ENCODE measurements around the gene CD47.
A peak's percentile ranks its signal among the peaks of the same experiment; 100 is the strongest.

The CD47 gene

GRCh38 chr3:108117241-108117775, 26.5 kb upstream of the CD47 start:
- DNase-seq (ENCODE audit: low read depth in 1 of 2, low spot score in 1 of 2): no peak

- no peak for DNase-seq (ENCODE audit: low read depth in 1 of 2, low spot score in 1 of 2)
Measured at GRCh38 chr3:108114423-108115065, 23.7 kb upstream of the CD47 start.

GRCh38 chr3:108113975-108114374, 23.1 kb upstream of the CD47 start:
- no peak for DNase-seq (ENCODE audit: low read depth in 1 of 2, low spot score in 1 of 2)

GRCh38 chr3:108110934-108111333, 20.1 kb upstream of the CD47 start:
- DNase-seq (ENCODE audit: low read depth in 1 of 2, low spot score in 1 of 2): no peak

GRCh38 chr3:108108416-108108815, 17.6 kb upstream of the CD47 start:
- no peak for DNase-seq (ENCODE audit: low read depth in 1 of 2, low spot score in 1 of 2)

GRCh38 chr3:108106449-108106848, 15.6 kb upstream of the CD47 start:
- no peak for DNase-seq (ENCODE audit: low read depth in 1 of 2, low spot score in 1 of 2)

- DNase-seq (ENCODE audit: low read depth in 1 of 2, low spot score in 1 of 2): no peak
Measured at GRCh38 chr3:108106031-108106430, 15.2 kb upstream of the CD47 start.

GRCh38 chr3:108103886-108104797, 13.3 kb upstream of the CD47 start:
- no peak for DNase-seq (ENCODE audit: low read depth in 1 of 2, low spot score in 1 of 2)

- DNase-seq (ENCODE audit: low read depth in 1 of 2, low spot score in 1 of 2): no peak
Measured at GRCh38 chr3:108103040-108103751, 12.4 kb upstream of the CD47 start.

- no peak for DNase-seq (ENCODE audit: low read depth in 1 of 2, low spot score in 1 of 2)
Measured at GRCh38 chr3:108102420-108103039, 11.7 kb upstream of the CD47 start.

GRCh38 chr3:108100906-108101660, 10.3 kb upstream of the CD47 start:
- peak in 1 of 2 donors; percentile 46 for DNase-seq (ENCODE audit: low read depth in 1 of 2, low spot score in 1 of 2)

- DNase-seq (ENCODE audit: low read depth in 1 of 2, low spot score in 1 of 2): no peak
Measured at GRCh38 chr3:108099679-108100428, 9.0 kb upstream of the CD47 start.

GRCh38 chr3:108099244-108099643, 8.4 kb upstream of the CD47 start:
- no peak for DNase-seq (ENCODE audit: low read depth in 1 of 2, low spot score in 1 of 2)

GRCh38 chr3:108098003-108098370, 7.2 kb upstream of the CD47 start:
- DNase-seq (ENCODE audit: low read depth in 1 of 2, low spot score in 1 of 2): no peak

- DNase-seq (ENCODE audit: low read depth in 1 of 2, low spot score in 1 of 2): no peak
Measured at GRCh38 chr3:108097322-108098002, 6.6 kb upstream of the CD47 start.

- no peak for DNase-seq (ENCODE audit: low read depth in 1 of 2, low spot score in 1 of 2)
Measured at GRCh38 chr3:108096532-108097321, 5.9 kb upstream of the CD47 start.

GRCh38 chr3:108093616-108094015, 2.8 kb upstream of the CD47 start:
- no peak for DNase-seq (ENCODE audit: low read depth in 1 of 2, low spot score in 1 of 2)

- DNase-seq (ENCODE audit: low read depth in 1 of 2, low spot score in 1 of 2): no peak
Measured at GRCh38 chr3:108093021-108093420, 2.2 kb upstream of the CD47 start.

Measured in activated CD4-positive, alpha-beta T cell treated with anti-CD3 and anti-CD28 coated beads, Interleukin-2, amount 50 U/mL, for 24 hours (primary cell).